Dermis blood vessel endothelial cell (primary cell): ENCODE results near the gene TGM2. TPM values are rescaled to one million over a fixed set of nuclear protein-coding genes. Genes with fewer than 3 reads are reported as not detected.

Experiments
- DNase-seq: peaks from one replicate; pipeline ENCODE4 v3.0.0; 2010
- total RNA-seq: library from RNA; depleted of rRNA; stranded (reverse); fragments of >200 nt; gene quantifications from 2 replicates; pipeline ENCODE4 v1.2.3, GENCODE V29; 2014

TGM2 gene
- total RNA-seq, 1 donor from 2014 or later, result 401 TPM

GRCh38 chr20:38143646-38144554 is 21.2 kb downstream of the TGM2 start:
- peak; percentile 94 for DNase-seq

GRCh38 chr20:38143238-38143645 is 21.8 kb downstream of the TGM2 start:
- no peak for DNase-seq

- no peak for DNase-seq
These were observed 23.1 kb downstream of the TGM2 start for GRCh38 chr20:38141889-38142494.

GRCh38 chr20:38141204-38141888 is 23.7 kb downstream of the TGM2 start:
- no peak for DNase-seq

GRCh38 chr20:38139977-38140753 is 24.9 kb downstream of the TGM2 start:
- peak; percentile 71 for DNase-seq

GRCh38 chr20:38139156-38139912 is 25.7 kb downstream of the TGM2 start:
- no peak for DNase-seq

- no peak for DNase-seq
These were observed 26.8 kb downstream of the TGM2 start for GRCh38 chr20:38138086-38138778.

- no peak for DNase-seq
These were observed 27.5 kb downstream of the TGM2 start for GRCh38 chr20:38137441-38138037.

GRCh38 chr20:38136421-38137245 is 28.4 kb downstream of the TGM2 start:
- DNase-seq, result no peak

GRCh38 chr20:38135651-38136420 is 29.2 kb downstream of the TGM2 start:
- DNase-seq, result peak; percentile 36

GRCh38 chr20:38135271-38135650 is 29.8 kb downstream of the TGM2 start:
- no peak for DNase-seq

GRCh38 chr20:38134427-38135270 is 30.4 kb downstream of the TGM2 start:
- peak; percentile 91 for DNase-seq

- DNase-seq, result peak; percentile 19
These were observed 31.2 kb downstream of the TGM2 start for GRCh38 chr20:38133680-38134426.

GRCh38 chr20:38132910-38133501 is 32.1 kb downstream of the TGM2 start:
- peak; percentile 18 for DNase-seq

- peak; percentile 4 for DNase-seq
These were observed 32.7 kb downstream of the TGM2 start for GRCh38 chr20:38132156-38132909.

- DNase-seq, result peak; percentile 6
These were observed 33.4 kb downstream of the TGM2 start for GRCh38 chr20:38131588-38132121.
